Forelimb muscle (tissue), 1 donor: ENCODE results near the gene SHTN1. TPM values are rescaled to one million over a fixed set of nuclear protein-coding genes. Genes with fewer than 3 reads are reported as not detected.

Experiments
- DNase-seq: peaks from one replicate; pipeline ENCODE4 v3.0.0-alpha.2; 2013; ENCODE audit warnings: low read depth
- polyA plus RNA-seq: library from polyadenylated mRNA; unstranded; fragments of 120-200 nt; gene quantifications from one replicate; pipeline ENCODE4 v1.2.1, GENCODE V29; 2013; ENCODE audit not compliant: insufficient read length

The SHTN1 gene
- polyA plus RNA-seq, 1 donor = 4.9 TPM

DNA sequence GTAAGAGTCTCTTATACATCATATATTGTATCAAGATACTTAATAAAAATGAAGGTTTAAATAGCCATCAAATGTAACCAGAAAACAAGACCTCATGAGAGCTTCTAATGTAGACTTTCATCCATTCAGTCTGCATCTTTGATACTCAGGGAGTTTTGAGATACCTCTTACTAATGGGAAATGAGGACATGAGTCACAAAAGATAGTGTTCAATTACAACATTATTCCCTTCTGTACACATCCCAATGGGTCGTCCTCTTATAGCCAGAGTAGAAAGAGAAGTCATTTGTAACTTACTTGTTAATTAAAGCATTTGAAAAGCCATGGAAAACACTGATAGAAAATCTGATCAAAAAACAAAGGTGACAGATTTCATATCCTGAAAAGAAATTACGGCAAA is 19.4 kb downstream of the SHTN1 start:
- DNase-seq = no peak

DNA sequence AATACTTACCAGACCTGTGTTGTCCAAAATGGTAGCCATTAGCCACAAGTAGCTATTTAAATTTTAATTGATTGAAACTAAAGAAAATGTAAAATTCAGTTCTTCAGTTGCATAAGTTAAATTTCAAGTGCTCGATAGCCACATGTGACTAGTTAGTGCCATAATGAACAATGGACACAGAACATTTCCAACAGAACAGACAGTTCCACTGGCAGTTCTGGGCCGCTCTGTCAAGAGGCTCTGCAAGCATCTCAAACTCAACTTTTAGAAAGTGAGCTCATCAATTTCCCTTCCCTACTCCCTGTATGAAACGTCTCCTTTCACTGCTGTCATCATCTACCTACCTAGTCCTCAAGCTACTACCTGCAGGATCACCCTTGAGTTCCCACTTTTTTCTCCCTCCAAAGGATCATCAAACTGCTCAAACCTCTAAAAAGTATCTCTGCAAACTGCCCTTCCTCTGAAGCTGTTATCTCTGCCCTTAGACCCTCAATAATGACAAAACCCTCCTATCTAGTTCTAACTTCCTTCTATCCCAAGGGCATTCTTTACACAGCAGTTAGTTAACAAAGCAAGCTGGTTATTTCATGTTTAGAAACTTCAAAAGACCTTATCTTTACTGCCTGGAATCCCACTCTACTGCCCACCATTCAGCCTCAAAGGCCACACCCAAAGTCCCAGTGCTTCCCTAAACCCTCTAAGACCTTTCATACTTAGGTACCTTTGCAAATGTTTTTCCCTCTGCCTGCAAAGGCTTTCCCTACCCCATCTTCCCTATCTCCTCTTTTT is 20.6 kb downstream of the SHTN1 start:
- DNase-seq = no peak

DNA sequence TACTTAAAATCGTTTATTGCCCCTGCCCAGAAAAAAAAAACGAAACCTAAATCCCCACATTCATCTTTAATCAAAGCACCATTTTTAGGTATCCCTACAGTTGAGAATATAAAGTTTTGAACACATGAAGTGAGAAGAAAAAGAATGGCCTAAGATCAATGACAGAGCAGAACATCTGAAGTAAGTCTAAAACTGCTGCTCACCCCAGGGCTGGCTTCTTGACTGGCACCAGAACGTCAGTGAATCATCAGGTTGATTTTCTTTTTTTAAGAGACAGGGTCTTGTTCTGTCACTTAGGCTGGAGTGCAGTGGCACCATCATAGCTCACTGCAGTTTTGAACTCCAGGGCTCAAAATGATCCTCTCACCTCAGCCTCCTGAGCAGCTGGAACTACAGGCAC is 24.9 kb downstream of the SHTN1 start:
- no peak for DNase-seq

DNA sequence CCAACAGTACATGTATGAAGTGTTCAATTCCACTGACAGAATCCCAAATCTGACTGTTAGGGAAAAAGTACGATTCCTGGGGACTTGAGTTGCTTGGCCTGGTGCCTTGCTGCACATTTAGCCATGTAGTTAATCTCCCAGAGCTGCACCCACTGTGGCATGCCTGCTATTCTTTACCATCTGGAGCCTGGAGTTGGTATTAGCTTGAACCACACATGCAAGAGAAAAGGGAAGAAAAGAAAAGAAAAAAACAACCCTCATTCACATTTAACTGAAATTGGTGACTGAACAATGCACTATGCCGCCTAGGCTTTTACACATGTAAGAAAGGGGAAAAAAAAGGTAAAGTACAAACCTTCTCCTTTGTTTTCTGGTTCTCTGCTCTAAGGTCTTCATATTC is 26.1 kb downstream of the SHTN1 start:
- DNase-seq = no peak

DNA sequence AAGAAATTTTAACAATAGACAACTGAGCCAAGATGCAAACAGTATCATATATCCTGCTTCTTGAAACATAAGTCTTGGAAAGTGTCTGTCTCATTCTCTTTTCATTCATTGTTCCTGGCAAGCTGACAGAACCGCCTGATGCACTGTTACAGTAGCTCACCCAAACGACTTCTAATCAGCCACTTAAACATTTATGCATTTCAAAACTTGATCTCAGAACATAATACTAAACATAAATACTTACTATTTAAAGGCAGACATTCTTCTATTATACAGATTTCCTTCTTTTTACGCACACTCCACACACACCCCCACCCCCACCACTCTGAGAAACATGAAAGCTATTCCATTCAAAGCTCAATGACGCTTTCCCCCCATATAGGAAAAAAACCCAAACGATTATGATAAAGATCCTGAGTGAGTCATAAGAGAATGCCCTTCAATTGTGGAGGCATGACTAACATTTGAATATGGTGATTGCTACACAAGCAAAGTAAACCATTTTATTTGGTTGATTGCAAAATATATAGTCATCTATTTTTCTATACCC is 30.5 kb downstream of the SHTN1 start:
- DNase-seq = no peak

DNA sequence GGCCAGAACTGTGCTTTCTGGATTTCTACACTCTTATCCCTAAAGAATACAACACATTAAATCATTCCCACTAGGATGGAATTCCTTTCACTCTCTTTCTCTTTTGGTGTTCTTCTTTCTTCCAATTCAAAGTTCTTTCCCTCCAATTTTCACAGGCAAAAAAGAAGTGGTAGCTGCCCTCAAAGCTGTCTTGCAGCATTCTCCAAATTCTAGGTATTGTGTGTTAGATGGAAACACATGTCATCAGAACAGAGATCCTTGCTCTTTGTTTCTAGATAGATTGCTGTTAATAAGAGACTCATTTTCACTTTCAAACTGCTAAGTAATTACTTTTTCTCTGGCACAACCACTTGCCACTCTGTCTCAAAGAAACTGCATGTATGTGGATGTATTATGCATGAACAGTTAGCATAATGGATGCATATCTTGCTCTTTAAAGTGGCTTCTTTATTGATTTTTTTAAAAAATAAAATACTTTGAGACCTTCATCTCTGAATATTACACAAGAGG is 31.0 kb downstream of the SHTN1 start:
- DNase-seq = no peak

DNA sequence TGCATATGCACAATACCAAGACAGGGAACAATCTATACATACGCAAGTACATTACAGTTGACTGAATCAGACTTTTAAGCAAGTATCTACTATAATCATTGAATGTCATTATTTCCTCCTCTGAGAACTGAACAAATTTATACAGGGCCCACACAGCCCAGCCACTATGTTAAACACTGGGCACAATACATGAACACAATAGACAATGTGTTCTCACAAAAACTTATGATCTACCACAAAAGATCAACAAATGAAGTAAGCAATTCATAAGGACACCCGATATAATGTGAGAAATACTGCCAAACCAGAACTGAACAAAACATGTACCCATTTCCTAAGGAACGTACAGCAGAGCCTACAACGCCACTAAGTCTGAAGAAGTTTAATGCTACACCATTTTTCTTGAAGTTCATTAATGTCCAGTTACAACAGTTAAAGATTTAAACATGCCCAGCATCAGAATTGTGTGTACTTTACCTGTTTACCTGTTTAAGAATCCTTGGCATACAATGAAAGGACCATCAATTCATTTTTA is 31.5 kb downstream of the SHTN1 start:
- no peak for DNase-seq

DNA sequence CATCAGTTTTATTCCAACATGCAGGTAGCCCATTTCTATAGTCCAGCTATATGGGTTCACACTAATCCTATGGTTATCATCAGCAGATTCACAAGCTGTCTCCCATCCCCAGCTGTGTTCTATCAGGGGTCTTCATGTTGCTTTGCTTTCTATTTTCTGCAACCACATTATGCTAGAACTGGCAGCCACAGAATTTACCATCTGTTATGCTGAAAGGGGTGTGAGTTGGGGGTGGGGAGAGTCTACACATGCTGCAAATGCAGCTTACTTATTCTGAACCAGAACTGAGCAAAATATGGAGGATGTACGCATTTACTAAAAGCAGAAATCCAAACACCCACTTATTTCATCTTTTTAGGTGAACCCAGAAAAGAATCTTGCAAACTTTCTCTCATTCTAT is 32.9 kb downstream of the SHTN1 start:
- DNase-seq = no peak

DNA sequence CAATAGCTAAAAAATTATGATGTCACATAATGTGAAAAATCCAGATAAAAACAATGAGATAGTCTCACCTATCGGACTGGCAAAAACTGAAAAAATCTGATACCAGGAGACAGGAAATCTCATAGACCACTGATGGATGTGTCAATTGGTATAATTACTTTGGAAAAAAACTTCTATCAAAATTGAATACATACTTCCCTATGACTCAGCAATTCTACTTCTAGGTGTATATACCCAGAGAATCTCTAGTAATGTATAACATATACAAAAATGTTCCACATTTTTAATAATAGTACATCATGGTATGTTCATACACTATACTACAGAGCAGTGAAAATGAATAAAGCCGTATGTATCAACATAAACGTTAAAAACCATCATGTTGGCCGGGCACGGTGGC is 34.9 kb downstream of the SHTN1 start:
- DNase-seq = no peak

DNA sequence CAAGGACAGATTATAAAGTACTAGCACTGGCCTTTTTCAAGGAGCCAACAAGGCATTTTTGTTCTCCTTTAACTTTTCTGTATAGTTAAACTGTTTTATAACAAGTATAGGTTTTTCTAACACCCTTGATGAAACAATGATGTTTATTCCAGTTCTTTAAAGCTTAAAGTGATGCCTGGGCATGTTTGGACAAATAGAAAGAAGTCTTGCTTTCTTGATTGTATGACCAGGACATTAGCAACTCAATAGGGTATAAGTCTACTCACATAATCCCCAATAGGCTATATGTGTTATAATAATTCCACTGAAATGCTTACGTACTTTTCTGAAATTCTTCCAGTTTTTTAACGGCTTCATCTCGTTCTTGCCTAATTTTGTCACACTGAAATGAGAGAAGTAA is 36.7 kb downstream of the SHTN1 start:
- no peak for DNase-seq

DNA sequence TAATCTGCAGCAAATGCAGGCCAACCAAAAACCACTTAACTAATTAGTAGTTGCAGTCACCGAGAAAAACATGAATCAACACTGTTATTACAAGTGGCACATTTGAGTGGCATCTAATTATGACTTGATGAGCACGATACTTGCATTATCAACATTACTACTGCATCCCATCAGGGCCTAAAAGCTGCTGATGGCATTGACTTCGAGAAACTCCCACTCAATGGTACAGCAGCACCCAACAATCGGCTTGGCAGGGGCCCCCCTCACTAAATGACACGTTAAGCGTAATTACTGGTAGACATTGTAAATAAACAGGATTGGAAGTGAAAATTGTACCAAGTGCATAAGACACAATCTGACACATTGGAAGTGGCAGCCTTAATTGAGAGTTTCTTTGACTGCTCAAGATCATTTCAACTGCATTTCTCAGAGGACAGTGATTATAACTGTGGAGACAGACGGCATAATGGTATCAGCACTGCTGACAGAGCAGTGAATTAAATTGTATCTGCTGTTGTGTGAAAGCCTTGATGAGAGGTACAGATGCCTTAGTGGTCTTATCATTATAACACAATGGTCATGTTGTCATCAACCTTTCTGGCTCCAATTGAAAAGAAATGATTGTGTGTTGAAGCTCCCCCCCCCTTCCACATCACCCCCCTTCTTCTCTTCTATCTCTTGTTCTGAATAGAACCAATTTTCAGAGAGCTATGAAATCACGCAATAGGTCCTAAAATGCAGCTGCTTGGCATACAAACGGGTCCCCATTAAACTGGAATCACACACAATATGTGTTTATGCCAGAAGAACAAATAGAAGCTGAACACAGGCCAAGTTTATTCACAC is 43.4 kb downstream of the SHTN1 start:
- no peak for DNase-seq

DNA sequence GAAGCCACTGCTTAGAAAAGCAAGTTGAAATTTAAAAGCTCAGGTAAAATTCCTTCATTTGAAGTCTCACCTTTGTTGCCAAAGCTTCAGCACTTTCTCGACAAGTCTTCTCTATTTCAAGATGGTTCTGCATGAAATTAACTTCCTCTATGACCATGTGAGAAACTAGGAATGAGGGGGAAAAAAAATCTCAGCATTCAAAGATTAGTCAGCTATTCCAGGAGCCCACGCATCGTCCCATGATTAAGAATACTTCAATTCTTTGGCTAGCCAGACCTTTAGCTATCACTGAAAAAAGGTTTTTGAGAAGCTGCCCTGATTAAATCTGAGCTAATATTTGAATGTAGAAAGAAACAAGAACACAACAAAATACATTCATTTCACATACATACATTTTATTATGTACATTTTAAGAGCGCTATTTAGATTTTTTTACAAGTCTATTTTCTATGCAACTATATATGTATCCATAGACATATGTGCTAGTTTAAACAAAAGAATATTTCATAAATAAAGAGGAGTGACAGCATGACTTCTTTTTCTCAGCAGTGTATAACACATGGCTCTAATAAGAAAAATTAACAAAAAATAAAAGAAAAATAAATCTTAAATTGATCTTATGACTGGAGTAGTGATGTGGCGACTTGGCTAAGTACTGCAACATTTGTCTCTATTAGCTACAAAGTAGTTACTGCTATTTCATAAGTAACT is 44.8 kb downstream of the SHTN1 start:
- DNase-seq = no peak

DNA sequence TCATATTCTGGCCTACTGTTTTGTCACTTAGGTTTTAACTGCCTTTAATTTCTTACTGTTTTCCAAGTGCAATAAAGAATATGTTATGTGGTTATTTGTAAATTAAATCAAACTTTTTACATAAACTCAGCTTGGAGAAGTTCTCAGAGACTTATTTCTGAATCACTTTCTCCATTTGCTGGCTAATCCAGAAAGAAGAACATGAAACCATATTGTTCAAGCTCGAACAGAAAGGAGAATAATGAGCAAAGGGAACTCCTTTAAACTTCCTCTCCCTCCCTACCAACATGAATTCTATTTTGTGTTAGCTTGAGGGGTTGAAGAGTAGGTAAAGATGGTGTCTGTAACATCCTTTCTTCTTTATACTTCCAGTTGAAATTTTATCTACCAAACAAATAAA is 52.3 kb downstream of the SHTN1 start:
- no peak for DNase-seq

DNA sequence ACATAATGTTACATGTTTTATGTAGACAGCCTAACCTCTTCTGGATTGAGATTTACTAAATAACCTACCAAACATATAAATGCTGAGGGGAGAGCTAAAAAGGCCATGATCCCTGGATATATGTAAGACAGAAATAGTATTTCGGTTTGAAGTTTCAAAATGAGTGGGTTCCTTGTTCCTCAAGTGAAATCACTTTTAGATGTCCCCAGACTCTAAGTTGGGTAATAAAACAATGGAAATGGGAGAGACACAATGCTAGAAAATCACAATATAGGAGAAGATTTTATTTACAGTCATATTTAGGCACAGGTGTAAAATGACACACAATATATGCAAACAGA is 56.5 kb downstream of the SHTN1 start:
- DNase-seq = no peak

DNA sequence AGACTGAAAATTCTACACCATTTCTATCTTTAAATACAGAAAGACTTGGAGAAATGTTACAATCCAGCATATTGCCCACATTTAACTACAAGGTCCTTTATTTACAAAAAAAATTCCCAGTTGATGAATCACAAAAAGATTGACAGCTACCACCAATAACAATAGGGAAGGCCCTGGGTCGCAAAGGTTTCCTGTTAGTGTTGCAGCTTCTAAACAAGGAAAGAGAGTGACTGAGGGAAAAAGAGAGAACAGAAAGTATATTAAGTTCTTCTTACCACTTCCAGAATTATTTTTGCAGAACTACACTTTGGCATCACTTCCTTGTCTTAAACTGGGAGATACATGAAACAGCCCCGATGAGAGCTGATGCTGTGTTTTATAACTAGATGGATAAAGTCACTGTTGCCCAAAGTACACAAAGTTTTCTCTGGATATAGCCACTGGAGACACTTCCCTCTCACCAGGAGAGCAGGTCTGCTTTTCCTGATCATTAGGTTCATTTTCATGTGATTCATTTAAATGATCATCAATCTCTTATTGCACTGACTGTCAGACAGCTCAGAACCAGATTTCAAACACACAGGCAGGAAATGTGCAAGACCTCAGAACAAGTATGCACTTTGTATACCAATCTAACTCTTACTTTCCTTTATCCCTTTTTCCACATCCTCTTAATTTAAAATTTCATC is 57.0 kb downstream of the SHTN1 start:
- DNase-seq = no peak

DNA sequence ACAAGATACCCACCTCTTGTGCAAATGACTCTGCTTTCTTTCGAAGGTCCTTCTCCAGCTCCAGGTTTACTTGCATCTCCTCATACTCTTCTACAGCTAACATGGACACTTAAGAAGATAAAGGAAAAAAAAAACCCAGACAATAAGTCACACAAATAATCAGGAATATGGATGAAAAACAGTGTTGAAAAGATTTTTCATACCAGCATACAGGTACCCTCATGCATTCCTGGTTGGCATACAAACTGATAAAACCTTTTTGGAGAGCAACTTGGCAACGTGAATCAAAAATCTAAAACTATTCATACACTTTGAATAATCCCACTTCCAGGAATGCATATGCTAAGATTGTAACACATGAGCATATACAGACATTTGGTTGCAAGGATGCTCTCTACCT is 60.1 kb downstream of the SHTN1 start:
- DNase-seq = no peak

DNA sequence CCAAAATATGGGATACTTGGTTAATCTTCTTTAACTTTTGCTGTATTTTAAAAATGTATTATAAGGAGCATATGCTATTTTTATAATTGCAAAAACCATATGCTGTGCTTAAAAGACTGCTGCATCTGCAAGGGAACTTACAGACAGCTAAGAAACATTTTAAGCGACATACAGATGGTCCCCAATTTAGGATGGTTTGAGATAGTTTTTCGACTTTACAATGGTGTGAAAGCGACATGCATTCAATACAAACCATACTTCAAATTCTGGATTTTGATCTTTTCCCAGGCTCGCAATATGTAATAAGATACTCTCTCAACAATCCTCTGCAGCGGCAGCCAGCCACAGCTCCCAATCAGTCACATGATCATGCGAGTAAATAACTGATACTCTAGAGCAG is 73.2 kb downstream of the SHTN1 start:
- DNase-seq = no peak

DNA sequence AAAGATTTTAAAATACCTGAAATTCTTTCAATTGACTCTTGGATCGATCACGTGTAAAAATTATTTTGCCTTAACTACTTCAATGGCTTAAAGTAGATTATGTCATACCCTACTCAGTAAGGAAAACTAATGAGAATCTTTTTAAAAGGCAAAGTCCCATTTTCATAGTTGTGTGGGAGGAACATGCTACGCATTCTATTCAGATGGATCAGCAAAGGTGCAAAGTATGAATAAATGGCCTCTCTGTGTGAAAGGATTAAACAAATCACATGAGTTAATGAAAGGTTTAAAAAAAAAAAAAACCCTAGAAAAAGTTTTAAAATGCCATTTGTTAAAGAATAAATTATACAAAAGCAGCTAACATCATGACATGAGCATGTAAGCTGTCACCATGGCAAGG is 78.6 kb downstream of the SHTN1 start:
- no peak for DNase-seq

DNA sequence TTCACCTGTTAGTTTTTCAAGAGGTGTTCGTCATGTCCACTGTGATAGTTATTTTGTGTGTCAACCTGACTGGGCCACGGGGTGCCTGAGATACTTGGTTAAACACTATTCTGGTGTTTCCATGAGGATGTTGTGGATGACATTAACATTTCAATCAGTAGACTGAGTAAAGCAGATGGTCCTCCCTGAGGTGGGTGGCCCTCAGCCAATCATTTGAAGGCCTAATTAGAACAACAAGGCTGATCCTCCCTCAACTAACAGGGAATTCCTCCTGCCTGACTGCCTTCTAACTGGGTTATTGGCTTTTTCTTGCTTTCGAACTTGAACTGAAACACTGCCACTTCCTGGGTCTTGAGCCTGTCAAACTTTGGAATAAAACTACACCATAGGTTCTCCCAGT is 79.9 kb downstream of the SHTN1 start:
- no peak for DNase-seq

DNA sequence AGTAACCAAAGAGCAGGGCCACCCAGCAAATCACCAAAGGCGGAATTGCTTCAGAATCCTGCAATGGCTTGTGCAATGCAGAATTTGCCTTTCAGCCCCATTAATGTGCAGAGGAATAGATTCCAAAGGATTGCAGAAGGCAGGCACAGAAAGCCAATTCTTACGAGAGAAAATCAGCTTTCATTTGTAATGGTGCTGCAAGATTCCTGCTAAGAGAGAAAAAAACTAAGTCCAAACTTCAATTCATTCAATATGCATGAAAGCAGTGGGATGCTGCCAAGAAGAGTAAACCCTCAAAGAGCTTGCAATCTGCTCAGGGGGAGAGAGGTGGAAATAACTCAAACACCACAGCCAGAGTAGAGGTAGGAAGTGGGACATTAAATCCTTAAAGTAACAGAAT is 85.3 kb downstream of the SHTN1 start:
- no peak for DNase-seq

DNA sequence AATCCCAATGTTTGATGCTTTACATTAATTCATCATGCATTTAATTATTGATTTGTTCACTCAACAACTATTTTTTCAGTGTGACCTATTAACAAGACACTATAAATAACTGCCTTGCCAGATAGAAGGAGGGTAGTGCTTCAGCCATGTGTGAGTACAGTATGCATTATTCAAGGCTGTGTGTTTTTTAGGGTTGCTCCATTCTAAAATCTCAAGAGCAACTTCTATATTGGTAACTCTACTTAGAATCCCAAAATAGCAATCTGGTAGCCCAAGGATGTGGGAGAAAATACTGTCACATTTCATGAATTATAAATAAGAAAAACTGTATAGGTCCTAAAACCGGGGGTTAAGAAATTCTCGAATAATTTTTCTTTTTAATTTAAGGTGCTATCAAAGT is 85.8 kb downstream of the SHTN1 start:
- DNase-seq = no peak
